WTC11 (cell line): ENCODE results near the gene NTN4. TPM values are rescaled to one million over a fixed set of nuclear protein-coding genes. Genes with fewer than 3 reads are reported as not detected.

Experiments used
- ATAC-seq: fragments of 200-7000 bp; cut with Tn5 transposase; 2 replicates; pipeline ENCODE4 v1.10.0; 2021; ENCODE audit warnings: mild to moderate bottlenecking, moderate library complexity
- CTCF ChIA-PET: fragments of 300-600 bp; sonication (Branson Sonifier 250); formaldehyde crosslinking; loops from one replicate; lab custom pipeline; 2021; ENCODE audit warnings: antibody characterized with exemption; lab: Charles Lee
- POLR2A ChIA-PET: fragments of 350-600 bp; sonication (Branson Sonifier 250); formaldehyde crosslinking; loops from one replicate; lab custom pipeline; 2021; ENCODE audit warnings: antibody characterized with exemption; lab: Charles Lee
- DNase-seq: peaks from one replicate; pipeline ENCODE4 v3.0.0; 2021; ENCODE audit warnings: low spot score
- H3K27ac Mint-ChIP-seq: 2 replicates; pipeline ENCODE4 v1.8.0; 2021; ENCODE audit warnings: mixed read lengths
- H3K27me3 Mint-ChIP-seq: 2 replicates; pipeline ENCODE4 v1.8.0; 2021; ENCODE audit warnings: low read depth, mild to moderate bottlenecking, moderate library complexity, mixed read lengths
- H3K36me3 Mint-ChIP-seq: 2 replicates; pipeline ENCODE4 v1.8.0; 2021; ENCODE audit warnings: mixed read lengths
- H3K4me1 Mint-ChIP-seq: 2 replicates; pipeline ENCODE4 v1.8.0; 2022; ENCODE audit warnings: mixed read lengths
- H3K4me3 Mint-ChIP-seq: 2 replicates; pipeline ENCODE4 v1.8.0; 2021; ENCODE audit warnings: mild to moderate bottlenecking, moderate library complexity, mixed read lengths
- H3K9me3 Mint-ChIP-seq: 2 replicates; pipeline ENCODE4 v1.8.0; 2021; ENCODE audit warnings: mixed read lengths
- AR ChIP-seq: fragments of 250-450 bp; sonication (Bioruptor Pico); IDR thresholded peaks from 2 replicates; pipeline ENCODE4 v1.9.0; 2021; ENCODE audit warnings: mild to moderate bottlenecking
- ARID4B ChIP-seq: sonication (generic); formaldehyde crosslinking; IDR thresholded peaks from 2 replicates; pipeline ENCODE4 v1.8.0; 2023; ENCODE audit warnings: missing genetic modification reagents, mild to moderate bottlenecking, borderline replicate concordance
- ETV6 ChIP-seq: sonication (generic); formaldehyde crosslinking; IDR thresholded peaks from 2 replicates; pipeline ENCODE4 v1.8.1; 2022; ENCODE audit warnings: mild to moderate bottlenecking, missing genetic modification reagents
- GABPB1 ChIP-seq: sonication (generic); formaldehyde crosslinking; IDR thresholded peaks from 2 replicates; pipeline ENCODE4 v1.8.1; 2023; ENCODE audit warnings: mild to moderate bottlenecking, missing genetic modification reagents
- MYBL2 ChIP-seq: sonication (generic); formaldehyde crosslinking; IDR thresholded peaks from 2 replicates; pipeline ENCODE4 v1.8.1; 2023; ENCODE audit warnings: mild to moderate bottlenecking, moderate library complexity, missing genetic modification reagents
- NFATC4 ChIP-seq: fragments of 250-450 bp; sonication (Bioruptor Pico); IDR thresholded peaks from 2 replicates; pipeline ENCODE4 v1.9.0; 2021; ENCODE audit warnings: mild to moderate bottlenecking
- NFE2L1 ChIP-seq: sonication (generic); formaldehyde crosslinking; IDR thresholded peaks from 2 replicates; pipeline ENCODE4 v1.8.1; 2023; ENCODE audit warnings: missing genetic modification reagents
- RELA ChIP-seq: sonication (generic); formaldehyde crosslinking; IDR thresholded peaks from 2 replicates; pipeline ENCODE4 v1.8.1; 2022; ENCODE audit warnings: missing genetic modification reagents, mild to moderate bottlenecking, borderline replicate concordance
- SOX15 ChIP-seq: fragments of 250-450 bp; sonication (Bioruptor Pico); IDR thresholded peaks from 2 replicates; pipeline ENCODE4 v1.9.0; 2021; ENCODE audit warnings: mild to moderate bottlenecking
- SP1 ChIP-seq: sonication (generic); formaldehyde crosslinking; conservative IDR thresholded peaks from 2 replicates; pipeline ENCODE4 v1.8.1; 2022; ENCODE audit warnings: missing genetic modification reagents
- ZNF121 ChIP-seq: sonication (generic); formaldehyde crosslinking; IDR thresholded peaks from 2 replicates; pipeline ENCODE4 v1.8.0; 2023; ENCODE audit warnings: missing genetic modification reagents
- ZNF219 ChIP-seq: sonication (generic); formaldehyde crosslinking; IDR thresholded peaks from 2 replicates; pipeline ENCODE4 v1.8.0; 2023; ENCODE audit warnings: missing genetic modification reagents, mild to moderate bottlenecking, borderline replicate concordance
- ZNF263 ChIP-seq: sonication (generic); formaldehyde crosslinking; IDR thresholded peaks from 2 replicates; pipeline ENCODE4 v1.8.1; 2022; ENCODE audit warnings: low read depth, mild to moderate bottlenecking, moderate library complexity, missing genetic modification reagents
- ZNF281 ChIP-seq: sonication (generic); formaldehyde crosslinking; IDR thresholded peaks from 2 replicates; pipeline ENCODE4 v1.8.0; 2023; ENCODE audit warnings: mild to moderate bottlenecking, missing genetic modification reagents
- ZNF423 ChIP-seq: fragments of 250-450 bp; sonication (Bioruptor Pico); IDR thresholded peaks from 2 replicates; pipeline ENCODE4 v2.1.2; 2022; ENCODE audit warnings: mild to moderate bottlenecking, moderate library complexity
- total RNA-seq: library from RNA; stranded (reverse); gene quantifications from 3 replicates; pipeline ENCODE4 v1.2.3, GENCODE V29; 2021
- TF ChIP-seq, protein P1 (sequence below): sonication (generic); formaldehyde crosslinking; IDR thresholded peaks from 2 replicates; pipeline ENCODE4 v1.8.1; 2022; ENCODE audit warnings: low read depth, missing genetic modification reagents, borderline replicate concordance
- TF ChIP-seq, protein P2 (sequence below): sonication (generic); formaldehyde crosslinking; IDR thresholded peaks from 2 replicates; pipeline ENCODE4 v1.8.1; 2023; ENCODE audit warnings: mild to moderate bottlenecking, missing genetic modification reagents, moderate library complexity
- TF ChIP-seq, protein P3 (sequence below): sonication (generic); formaldehyde crosslinking; IDR thresholded peaks from 2 replicates; pipeline ENCODE4 v1.8.1; 2022; ENCODE audit warnings: missing genetic modification reagents, borderline replicate concordance

Gene NTN4
- total RNA-seq, 1 experiment from 2014 or later, result 2.7 TPM

GRCh38 chr12:95724767-95725166 is 65.8 kb downstream of the NTN4 start (continued):
- TF ChIP-seq, protein P1, sequence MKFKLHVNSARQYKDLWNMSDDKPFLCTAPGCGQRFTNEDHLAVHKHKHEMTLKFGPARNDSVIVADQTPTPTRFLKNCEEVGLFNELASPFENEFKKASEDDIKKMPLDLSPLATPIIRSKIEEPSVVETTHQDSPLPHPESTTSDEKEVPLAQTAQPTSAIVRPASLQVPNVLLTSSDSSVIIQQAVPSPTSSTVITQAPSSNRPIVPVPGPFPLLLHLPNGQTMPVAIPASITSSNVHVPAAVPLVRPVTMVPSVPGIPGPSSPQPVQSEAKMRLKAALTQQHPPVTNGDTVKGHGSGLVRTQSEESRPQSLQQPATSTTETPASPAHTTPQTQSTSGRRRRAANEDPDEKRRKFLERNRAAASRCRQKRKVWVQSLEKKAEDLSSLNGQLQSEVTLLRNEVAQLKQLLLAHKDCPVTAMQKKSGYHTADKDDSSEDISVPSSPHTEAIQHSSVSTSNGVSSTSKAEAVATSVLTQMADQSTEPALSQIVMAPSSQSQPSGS, result no peak
- TF ChIP-seq, all 79 proteins: peak for 0

DNA sequence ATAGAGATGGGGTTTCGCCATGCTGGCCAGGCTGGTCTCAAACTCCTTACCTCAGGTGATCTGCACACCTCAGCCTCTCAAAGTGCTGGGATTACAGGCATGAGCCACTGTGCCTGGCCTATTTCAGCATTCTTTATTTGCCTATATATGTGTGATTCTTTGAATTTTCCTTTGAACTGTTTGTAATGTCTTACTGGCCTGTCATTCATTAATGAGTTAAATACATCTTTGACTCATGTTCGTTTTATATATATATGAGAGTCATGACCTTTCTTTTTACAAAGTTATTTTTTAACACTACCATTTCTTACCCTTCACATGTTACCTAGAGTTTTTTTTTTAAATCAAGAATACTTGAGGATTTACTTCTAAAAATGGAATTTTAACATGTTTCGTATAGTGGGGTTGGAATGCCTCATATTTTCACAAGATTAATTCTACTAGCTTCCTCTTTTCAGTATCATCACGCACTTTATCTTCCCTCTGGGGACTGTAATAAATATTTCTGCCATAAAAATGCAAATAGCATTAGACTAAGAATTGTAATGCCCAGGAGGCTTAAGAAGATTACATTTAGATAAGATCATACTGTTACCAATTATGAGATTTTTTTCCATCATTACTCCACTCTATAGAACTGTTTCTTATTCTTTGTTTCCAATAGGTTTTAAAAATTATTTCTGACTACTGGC is 66.7 kb downstream of the NTN4 start:
- peaks cover 22% of the 10 kb centered on the region for H3K4me1 Mint-ChIP-seq
- H3K9me3 Mint-ChIP-seq, result peaks cover 16% of the 10 kb centered on the region
- POLR2A ChIA-PET, result no interaction called here
- peaks cover 15% of the 10 kb centered on the region for H3K36me3 Mint-ChIP-seq
- TF ChIP-seq SP1 (CRISPR knock-in tag), result no peak
- TF ChIP-seq MYBL2 (CRISPR knock-in tag), result no peak
- no peak for TF ChIP-seq ARID4B
- TF ChIP-seq ZNF121 (CRISPR knock-in tag), result no peak
- TF ChIP-seq AR, result no peak
- TF ChIP-seq, protein P2, sequence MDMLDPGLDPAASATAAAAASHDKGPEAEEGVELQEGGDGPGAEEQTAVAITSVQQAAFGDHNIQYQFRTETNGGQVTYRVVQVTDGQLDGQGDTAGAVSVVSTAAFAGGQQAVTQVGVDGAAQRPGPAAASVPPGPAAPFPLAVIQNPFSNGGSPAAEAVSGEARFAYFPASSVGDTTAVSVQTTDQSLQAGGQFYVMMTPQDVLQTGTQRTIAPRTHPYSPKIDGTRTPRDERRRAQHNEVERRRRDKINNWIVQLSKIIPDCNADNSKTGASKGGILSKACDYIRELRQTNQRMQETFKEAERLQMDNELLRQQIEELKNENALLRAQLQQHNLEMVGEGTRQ, result no peak
- TF ChIP-seq ZNF263, result no peak
- TF ChIP-seq ZNF281 (CRISPR knock-in tag), result no peak
- TF ChIP-seq GABPB1 (CRISPR knock-in tag), result no peak
- H3K4me3 Mint-ChIP-seq, result no peak overlapping the region
- ATAC-seq (no peak), DNase-seq (no peak)
- no peak overlapping the region for H3K27ac Mint-ChIP-seq
- no peaks in the 10 kb centered on the region for H3K27me3 Mint-ChIP-seq
- CTCF ChIA-PET, result no interaction called here

- Mint-ChIP-seq H3K9me3 (peaks cover 4% of the 10 kb centered on the region), H3K27ac (peak overlapping the region; percentile 17; the same call in 1 of the 2 replicates), H3K4me3 (no peak overlapping the region), H3K36me3 (peaks cover 4% of the 10 kb centered on the region), H3K27me3 (no peaks in the 10 kb centered on the region), H3K4me1 (peaks cover 28% of the 10 kb centered on the region)
- DNase-seq, result no peak
- POLR2A ChIA-PET, result no interaction called here
- ATAC-seq, result peak; percentile 57; the same call in 1 of the 2 replicates
- CTCF ChIA-PET, result no interaction called here
- TF ChIP-seq SOX15 (CRISPR knock-in tag), result no peak
- TF ChIP-seq ZNF219 (CRISPR knock-in tag), result no peak
- no peak for TF ChIP-seq ETV6 (CRISPR knock-in tag)
- no peak for TF ChIP-seq RELA (CRISPR knock-in tag)
- no peak for TF ChIP-seq NFATC4 (CRISPR knock-in tag)
- no peak for TF ChIP-seq NFE2L1 (CRISPR knock-in tag)
- TF ChIP-seq ZNF423 (CRISPR knock-in tag), result no peak
- TF ChIP-seq, protein P3, sequence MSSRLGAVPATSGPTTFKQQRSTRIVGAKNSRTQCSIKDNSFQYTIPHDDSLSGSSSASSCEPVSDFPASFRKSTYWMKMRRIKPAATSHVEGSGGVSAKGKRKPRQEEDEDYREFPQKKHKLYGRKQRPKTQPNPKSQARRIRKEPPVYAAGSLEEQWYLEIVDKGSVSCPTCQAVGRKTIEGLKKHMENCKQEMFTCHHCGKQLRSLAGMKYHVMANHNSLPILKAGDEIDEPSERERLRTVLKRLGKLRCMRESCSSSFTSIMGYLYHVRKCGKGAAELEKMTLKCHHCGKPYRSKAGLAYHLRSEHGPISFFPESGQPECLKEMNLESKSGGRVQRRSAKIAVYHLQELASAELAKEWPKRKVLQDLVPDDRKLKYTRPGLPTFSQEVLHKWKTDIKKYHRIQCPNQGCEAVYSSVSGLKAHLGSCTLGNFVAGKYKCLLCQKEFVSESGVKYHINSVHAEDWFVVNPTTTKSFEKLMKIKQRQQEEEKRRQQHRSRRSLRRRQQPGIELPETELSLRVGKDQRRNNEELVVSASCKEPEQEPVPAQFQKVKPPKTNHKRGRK (CRISPR knock-in tag), result no peak
- TF ChIP-seq, protein P1, result no peak
Observed at GRCh38 chr12:95721320-95721719, 69.2 kb downstream of the NTN4 start.
